ENCODE results near the gene STRN. TPM values are rescaled to one million over a fixed set of nuclear protein-coding genes. Genes with fewer than 3 reads are reported as not detected.

The STRN gene
- total RNA-seq, 2 experiments from 2014 or later = 20.4 to 20.8 TPM

- H3K4me1 ChIP-seq (ENCODE audit: insufficient read depth, low read length) = peaks cover 8% of the 10 kb centered on the region
- CTCF ChIA-PET = no interaction called here
- intact Hi-C loops (cut with DNase I, micrococcal nuclease) = no loop called here
- no peak overlapping the region for H3K4me3 Mint-ChIP-seq
- H3K27ac ChIP-seq (ENCODE audit: low read depth in 1 of 2, low read length in 2 of 2) = no peak overlapping the region
- POLR2A ChIA-PET = no interaction called here
- no peak overlapping the region for H3K27ac Mint-ChIP-seq
- no peaks in the 10 kb centered on the region for H3K9me3 ChIP-seq (ENCODE audit: control insufficient read depth in 1 of 2, insufficient read depth in 1 of 2, low read length in 2 of 2)
- peaks cover 7% of the 10 kb centered on the region for H3K4me1 Mint-ChIP-seq (ENCODE audit: low read depth)
- no peaks in the 10 kb centered on the region for H3K36me3 ChIP-seq (ENCODE audit: insufficient read depth, low read length)
- H3K4me3 ChIP-seq (ENCODE audit: low read length) = no peak overlapping the region
- ATAC-seq (ENCODE audit: poor library complexity) (no peak), DNase-seq (peak in 1 of 14 experiments; percentile 34)
- peaks cover 0 to 3% of the 10 kb centered on the region in 2 experiments for H3K27me3 ChIP-seq (ENCODE audit: control insufficient read depth in 1 of 2, insufficient read depth in 2 of 2, low read length in 2 of 2)
- H3K27me3 Mint-ChIP-seq = peaks cover 19% of the 10 kb centered on the region
- no peak for TF ChIP-seq CTCF (IDR thresholded peaks at IDR 0.05)
- H3K9me3 Mint-ChIP-seq = no peaks in the 10 kb centered on the region
- no peaks in the 10 kb centered on the region for H3K36me3 Mint-ChIP-seq (ENCODE audit: low read depth)
Measured at GRCh38 chr2:36797324-36798070, 168.8 kb downstream of the STRN start.

Other genes with a start within 250 kb of the STRN start
- 10 to 100 TPM; 23.4 to 23.9 TPM for gene HEATR5B, start 117.8 kb upstream of the STRN start, total RNA-seq
- gene GPATCH11, start 118.0 kb upstream of the STRN start, total RNA-seq = 1 to 10 TPM; 4.0 to 4.1 TPM
- 10 to 100 TPM; 29.1 to 31.1 TPM for gene EIF2AK2, start 190.4 kb upstream of the STRN start, total RNA-seq
- gene SULT6B1, start 222.1 kb upstream of the STRN start, total RNA-seq = not detected
- 10 to 100 TPM; 23.4 to 24.6 TPM for gene CEBPZOS, start 230.0 kb upstream of the STRN start, total RNA-seq

Measured in CD4-positive, alpha-beta T cell (primary cell).